ENCODE results near the gene PYROXD2. TPM values are rescaled to one million over a fixed set of nuclear protein-coding genes. Genes with fewer than 3 reads are reported as not detected.
"Not testable (repeated sequence)": the region's sequence is repeated elsewhere in the genome, so short reads cannot be mapped to it uniquely, and the experiment has no call there.

The PYROXD2 gene
- total and polyA plus RNA-seq, 2 of the 13 experiments (the other 11 are each of a cell fraction or from before 2014, with no cell fraction given) = 2.0 to 6.2 TPM

DNA sequence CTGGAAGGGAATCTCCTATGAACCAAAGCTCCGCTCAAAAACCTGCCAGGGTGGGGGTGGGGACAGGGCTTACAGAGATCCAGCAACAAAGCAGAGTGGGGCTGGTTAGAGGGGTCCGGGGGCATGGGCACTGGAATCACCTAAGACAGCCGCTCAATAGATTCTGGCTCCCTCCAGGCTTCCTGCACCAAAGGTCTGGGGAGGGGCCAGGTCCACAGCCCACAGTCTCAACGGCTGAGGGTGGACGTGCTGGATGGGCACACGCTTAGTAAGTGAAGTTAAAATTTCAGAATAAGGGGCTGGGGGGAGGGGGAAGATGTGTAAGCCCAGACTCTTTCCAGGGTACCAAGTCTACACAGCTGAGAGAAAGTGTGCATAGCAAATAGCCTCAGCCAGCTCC is 31.1 kb downstream of the PYROXD2 start (continued):
- TF ChIP-seq PRMT3 (CRISPR knock-in tag; IDR thresholded peaks at IDR 0.05; ENCODE audit: borderline replicate concordance, low read depth) = no peak
- TF ChIP-seq ZNF83 (CRISPR knock-in tag; IDR thresholded peaks at IDR 0.05; ENCODE audit: borderline replicate concordance) = no peak
- TF ChIP-seq, protein P1, sequence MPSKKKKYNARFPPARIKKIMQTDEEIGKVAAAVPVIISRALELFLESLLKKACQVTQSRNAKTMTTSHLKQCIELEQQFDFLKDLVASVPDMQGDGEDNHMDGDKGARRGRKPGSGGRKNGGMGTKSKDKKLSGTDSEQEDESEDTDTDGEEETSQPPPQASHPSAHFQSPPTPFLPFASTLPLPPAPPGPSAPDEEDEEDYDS (CRISPR knock-in tag; IDR thresholded peaks at IDR 0.05) = no peak
- TF ChIP-seq TBX3 (IDR thresholded peaks at IDR 0.05; ENCODE audit: borderline replicate concordance) = no peak
- no peak for TF ChIP-seq ZNF501 (CRISPR knock-in tag; IDR thresholded peaks at IDR 0.05)

DNA sequence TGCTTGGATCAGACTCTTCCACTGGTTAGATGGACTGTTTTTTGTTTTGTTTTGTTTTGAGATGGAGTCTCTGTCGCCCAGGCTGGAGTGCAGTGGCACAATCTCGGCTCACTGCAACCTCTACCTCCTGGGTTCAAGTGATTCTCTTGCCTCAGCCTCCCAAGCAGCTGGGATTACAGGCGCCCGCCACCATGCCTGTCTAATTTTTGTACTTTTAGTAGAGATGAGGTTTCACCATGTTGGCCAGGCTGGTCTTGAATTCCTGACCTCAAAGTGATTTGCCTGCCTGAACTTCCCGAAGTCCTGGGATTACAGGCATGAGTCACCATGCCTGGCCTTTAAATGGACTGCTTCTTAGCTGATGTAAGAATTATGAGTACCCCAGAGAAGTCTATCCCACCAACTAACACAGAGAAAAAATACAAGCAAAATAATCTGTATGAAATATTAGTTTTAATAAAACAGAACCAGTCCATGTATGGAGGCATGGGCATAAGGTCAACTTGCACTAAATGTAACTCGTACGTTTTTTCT is 31.8 kb downstream of the PYROXD2 start:
- BruUV-seq (replicated peaks); H3K4me3 ChIP-seq (replicated peaks in 1 of 3; ENCODE audit: insufficient read depth in 1 of 3, low read depth in 2 of 3, low read length in 3 of 3); H3K36me3 ChIP-seq (replicated peaks in 1 of 2; ENCODE audit: control insufficient read depth in 1 of 2, insufficient read depth in 2 of 2, low read length in 2 of 2); H3K79me2 ChIP-seq (ENCODE audit: insufficient read depth, low read length); ATAC-seq; intact Hi-C loops (cut with micrococcal nuclease; ENCODE audit: unreplicated experiment); H3K4me1 ChIP-seq (ENCODE audit: insufficient read depth, low read length); CTCF ChIA-PET (ENCODE audit: low intra/inter-chr PET ratio, low total read pairs); H3K27ac ChIP-seq (ENCODE audit: extremely low read length, insufficient read depth, low read length); H2AFZ ChIP-seq (ENCODE audit: low read length); DNase-seq (ENCODE audit: low spot score); H4K20me1 ChIP-seq (ENCODE audit: insufficient read depth, low read length); H3K27me3 ChIP-seq (ENCODE audit: control insufficient read depth in 1 of 2, insufficient read depth in 2 of 2, low read length in 2 of 2); in situ Hi-C loops (cut with HindIII; ENCODE audit: extremely low pct_ligation_motif_present, low pct_unique_long_range_greater_than_20kb); H3K9ac ChIP-seq (ENCODE audit: insufficient read depth, low read depth, low read length); FAIRE-seq; H3K4me2 ChIP-seq (ENCODE audit: low read depth, low read length); H3K9me3 ChIP-seq (ENCODE audit: low read length): not testable (repeated sequence)
- POLR2A ChIA-PET = interaction anchor here (1.1 kb wide), 1 partner anchor 32 kb away, joined by 3 read pairs; the partner anchor contains the start of gene PYROXD2
- 85% methylated on average over 7 of the region's 7 CpGs for WGBS (ENCODE audit: low lambda C conversion rate)

DNA sequence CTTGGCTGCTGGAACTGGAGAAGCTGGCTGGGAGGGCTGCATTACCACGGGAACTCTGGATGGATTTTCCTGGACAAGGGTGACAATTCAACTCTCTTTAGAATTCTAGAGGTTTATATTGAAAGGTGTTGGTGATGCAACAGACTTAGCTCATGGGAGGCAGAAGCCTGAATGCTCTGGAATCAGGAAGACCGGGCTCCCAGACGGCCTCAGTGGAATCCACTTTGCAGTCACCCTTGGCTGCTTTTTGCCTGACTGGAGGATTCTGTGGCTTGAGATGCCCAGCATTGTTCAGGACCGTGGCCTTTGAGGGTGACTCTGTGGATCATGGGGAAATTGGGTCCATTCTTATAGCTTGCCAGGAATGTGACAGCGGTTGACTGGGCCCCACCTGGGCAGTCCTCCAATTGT is 32.3 kb downstream of the PYROXD2 start:
- no peak overlapping the region for H2AFZ ChIP-seq (ENCODE audit: low read length)
- no peaks in the 10 kb centered on the region for H3K36me3 ChIP-seq (replicated peaks in 1 of 2; ENCODE audit: control insufficient read depth in 1 of 2, insufficient read depth in 2 of 2, low read length in 2 of 2)
- FAIRE-seq (no peak), DNase-seq (ENCODE audit: low spot score) (no peak), ATAC-seq (no peak)
- no TSS peak for BruUV-seq (replicated peaks)
- POLR2A ChIA-PET = interaction anchor here (1.1 kb wide), 1 partner anchor 32 kb away, joined by 3 read pairs; the partner anchor contains the start of gene PYROXD2
- H3K27me3 ChIP-seq (ENCODE audit: control insufficient read depth in 1 of 2, insufficient read depth in 2 of 2, low read length in 2 of 2) = no peaks in the 10 kb centered on the region
- no peak overlapping the region for H3K27ac ChIP-seq (ENCODE audit: extremely low read length, insufficient read depth, low read length)
- no peaks in the 10 kb centered on the region for H3K4me1 ChIP-seq (ENCODE audit: insufficient read depth, low read length)
- CTCF ChIA-PET (ENCODE audit: low intra/inter-chr PET ratio, low total read pairs) = no interaction called here
- H3K9me3 ChIP-seq (ENCODE audit: low read length) = peaks cover under 1% of the 10 kb centered on the region; the same call in 1 of the 2 replicates
- H3K4me2 ChIP-seq (ENCODE audit: low read depth, low read length) = no peak overlapping the region
- 96% methylated on average over 2 of the region's 5 CpGs for WGBS (ENCODE audit: low lambda C conversion rate)
- in situ Hi-C loops (cut with HindIII; ENCODE audit: extremely low pct_ligation_motif_present, low pct_unique_long_range_greater_than_20kb) = no loop called here
- no peaks in the 10 kb centered on the region for H4K20me1 ChIP-seq (ENCODE audit: insufficient read depth, low read length)
- no peak overlapping the region for H3K4me3 ChIP-seq (replicated peaks in 1 of 3; ENCODE audit: insufficient read depth in 1 of 3, low read depth in 2 of 3, low read length in 3 of 3)
- intact Hi-C loops (cut with micrococcal nuclease; ENCODE audit: unreplicated experiment) = no loop called here
- no peaks in the 10 kb centered on the region for H3K79me2 ChIP-seq (ENCODE audit: insufficient read depth, low read length)
- no peak overlapping the region for H3K9ac ChIP-seq (ENCODE audit: insufficient read depth, low read depth, low read length)
- TF ChIP-seq, protein P2, sequence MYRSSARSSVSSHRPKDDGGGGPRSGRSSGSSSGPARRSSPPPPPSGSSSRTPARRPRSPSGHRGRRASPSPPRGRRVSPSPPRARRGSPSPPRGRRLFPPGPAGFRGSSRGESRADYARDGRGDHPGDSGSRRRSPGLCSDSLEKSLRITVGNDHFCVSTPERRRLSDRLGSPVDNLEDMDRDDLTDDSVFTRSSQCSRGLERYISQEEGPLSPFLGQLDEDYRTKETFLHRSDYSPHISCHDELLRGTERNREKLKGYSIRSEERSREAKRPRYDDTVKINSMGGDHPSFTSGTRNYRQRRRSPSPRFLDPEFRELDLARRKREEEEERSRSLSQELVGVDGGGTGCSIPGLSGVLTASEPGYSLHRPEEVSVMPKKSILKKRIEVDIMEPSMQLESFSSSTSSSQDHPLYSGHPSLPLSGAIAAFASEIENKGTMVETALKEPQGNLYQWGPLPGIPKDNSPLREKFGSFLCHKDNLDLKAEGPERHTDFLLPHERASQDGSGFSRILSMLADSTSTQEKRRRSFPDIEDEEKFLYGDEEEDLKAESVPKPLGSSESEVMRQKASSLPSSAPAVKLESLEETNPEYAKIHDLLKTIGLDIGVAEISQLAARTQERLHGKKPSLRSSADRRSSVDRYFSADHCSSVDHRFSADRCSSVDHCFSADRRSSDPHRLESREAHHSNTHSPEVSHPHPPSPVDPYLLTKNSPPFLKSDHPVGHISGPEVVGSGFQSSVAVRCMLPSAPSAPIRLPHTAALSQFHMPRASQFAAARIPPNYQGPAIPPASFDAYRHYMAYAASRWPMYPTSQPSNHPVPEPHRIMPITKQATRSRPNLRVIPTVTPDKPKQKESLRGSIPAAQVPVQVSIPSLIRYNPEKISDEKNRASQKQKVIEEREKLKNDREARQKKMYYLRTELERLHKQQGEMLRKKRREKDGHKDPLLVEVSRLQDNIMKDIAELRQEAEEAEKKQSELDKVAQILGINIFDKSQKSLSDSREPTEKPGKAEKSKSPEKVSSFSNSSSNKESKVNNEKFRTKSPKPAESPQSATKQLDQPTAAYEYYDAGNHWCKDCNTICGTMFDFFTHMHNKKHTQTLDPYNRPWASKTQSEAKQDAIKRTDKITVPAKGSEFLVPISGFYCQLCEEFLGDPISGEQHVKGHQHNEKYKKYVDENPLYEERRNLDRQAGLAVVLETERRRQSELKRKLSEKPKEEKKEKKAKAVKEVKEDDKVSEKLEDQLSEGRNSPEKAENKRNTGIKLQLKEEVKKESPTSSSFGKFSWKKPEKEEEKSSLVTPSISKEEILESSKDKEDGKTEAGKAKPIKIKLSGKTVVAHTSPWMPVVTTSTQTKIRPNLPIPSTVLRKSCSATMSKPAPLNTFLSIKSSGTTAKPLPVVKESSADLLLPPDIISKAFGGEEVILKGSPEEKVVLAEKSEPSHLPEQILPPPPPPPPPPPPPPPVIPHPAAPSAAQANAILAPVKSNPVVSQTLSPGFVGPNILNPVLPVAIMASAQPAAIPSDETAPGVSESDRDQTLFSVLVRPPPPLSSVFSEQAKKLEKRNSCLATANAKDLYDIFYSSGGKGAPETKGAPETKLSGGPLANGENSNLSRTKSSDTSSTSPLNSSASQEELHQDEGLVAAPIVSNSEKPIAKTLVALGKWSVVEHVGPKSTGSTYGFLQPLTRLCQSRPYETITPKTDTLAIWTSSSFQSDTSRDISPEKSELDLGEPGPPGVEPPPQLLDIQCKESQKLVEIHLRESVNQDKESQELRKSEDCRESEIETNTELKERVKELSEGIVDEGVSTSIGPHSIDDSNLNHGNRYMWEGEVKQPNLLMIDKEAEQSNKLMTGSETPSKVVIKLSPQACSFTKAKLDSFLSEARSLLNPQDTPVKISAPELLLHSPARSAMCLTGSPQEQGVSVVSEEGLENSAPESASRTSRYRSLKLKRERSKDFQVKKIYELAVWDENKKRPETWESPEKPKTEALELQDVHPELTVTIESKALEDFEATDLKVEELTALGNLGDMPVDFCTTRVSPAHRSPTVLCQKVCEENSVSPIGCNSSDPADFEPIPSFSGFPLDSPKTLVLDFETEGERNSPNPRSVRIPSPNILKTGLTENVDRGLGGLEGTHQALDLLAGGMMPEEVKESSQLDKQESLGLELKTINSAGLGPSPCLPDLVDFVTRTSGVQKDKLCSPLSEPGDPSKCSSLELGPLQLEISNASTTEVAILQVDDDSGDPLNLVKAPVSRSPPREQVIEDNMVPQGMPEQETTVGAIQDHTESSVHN (CRISPR knock-in tag; IDR thresholded peaks at IDR 0.05) = no peak
- TF ChIP-seq POLR2AphosphoS2 (IDR thresholded peaks at IDR 0.05; ENCODE audit: low read depth, low read length) = no peak
- no peak for TF ChIP-seq RXRB (CRISPR knock-in tag; IDR thresholded peaks at IDR 0.05; ENCODE audit: borderline replicate concordance)
